Ascending aorta (tissue), 2 donors: Measurements from ENCODE around the gene IL4R. TPM values are rescaled to one million over a fixed set of nuclear protein-coding genes. Genes with fewer than 3 reads are reported as not detected.
A peak's percentile ranks its signal among the peaks of the same experiment; 100 is the strongest.
"Not testable (repeated sequence)": the region's sequence is repeated elsewhere in the genome, so short reads cannot be mapped to it uniquely, and the experiment has no call there.

Source experiments
- DNase-seq, 2 donors: peaks; one replicate each; pipeline ENCODE4 v3.0.0-alpha.2; 2019; ENCODE audit warnings: low spot score in 2 of 2
- H3K27ac ChIP-seq, 2 donors: fragments of 200-600 bp; sonication (generic); one replicate each; pipeline ENCODE4 v1.5.1; 2016 to 2017; ENCODE audit warnings: mild to moderate bottlenecking in 1 of 2
- H3K27me3 ChIP-seq: fragments of 200-600 bp; sonication (generic); one replicate; pipeline ENCODE4 v1.5.1; 2017
- H3K36me3 ChIP-seq, 2 donors: fragments of 200-600 bp; sonication (generic); one replicate each; pipeline ENCODE4 v1.5.1; 2016
- H3K4me1 ChIP-seq, 2 donors: fragments of 200-600 bp; sonication (generic); one replicate each; pipeline ENCODE4 v1.5.1; 2016 to 2017; ENCODE audit warnings: mild to moderate bottlenecking in 1 of 2
- H3K4me3 ChIP-seq, 2 donors: fragments of 200-600 bp; sonication (generic); one replicate each; pipeline ENCODE4 v1.5.1; 2016 to 2017; ENCODE audit warnings: mild to moderate bottlenecking in 1 of 2
- H3K9me3 ChIP-seq, 2 donors: fragments of 200-600 bp; sonication (generic); one replicate each; pipeline ENCODE4 v1.5.1; 2016
- CTCF ChIP-seq, 3 experiments: fragments of 200-600 bp in 2 of 3; fragments of 450-650 bp in 1 of 3; sonication (generic) in 2 of 3; IDR thresholded peaks; one replicate each; pipeline ENCODE4 v1.5.1; 2016 to 2019; ENCODE audit warnings: antibody characterized with exemption in 3 of 3, mild to moderate bottlenecking in 1 of 3, moderate library complexity in 1 of 3
- intact Hi-C: fragments of 100-400 bp; cut with DNase I; formaldehyde crosslinking; loops from one replicate; pipeline ENCODE4 v1.15.1; 2023
- total RNA-seq: library from RNA; depleted of rRNA; stranded (reverse); fragments of >200 nt; gene quantifications from one replicate; pipeline ENCODE4 v1.1.0, GENCODE V29; 2016

Gene IL4R
- total RNA-seq, 1 donor from 2014 or later: 88.7 TPM

- peaks cover 0 to 15% of the 10 kb centered on the region in 2 donors for H3K9me3 ChIP-seq
- H3K27me3 ChIP-seq: no peaks in the 10 kb centered on the region
- H3K27ac ChIP-seq: no peak overlapping the region
- H3K4me3 ChIP-seq: no peak overlapping the region
- peak in 1 of 2 donors; percentile 34 for DNase-seq
- intact Hi-C loops: no loop called here
- no peak for TF ChIP-seq CTCF (IDR thresholded peaks at IDR 0.05)
- H3K36me3 ChIP-seq: no peaks in the 10 kb centered on the region
- H3K4me1 ChIP-seq: no peaks in the 10 kb centered on the region
Observed at GRCh38 chr16:27389272-27389961, 75.6 kb downstream of the IL4R start.

- Histone ChIP-seq H3K27me3 (no peaks in the 10 kb centered on the region), H3K4me1 (no peaks in the 10 kb centered on the region), H3K4me3 (no peak overlapping the region), H3K27ac (no peak overlapping the region), H3K36me3 (no peaks in the 10 kb centered on the region), H3K9me3 (peaks cover 0 to 15% of the 10 kb centered on the region in 2 donors)
- no peak for TF ChIP-seq CTCF (IDR thresholded peaks at IDR 0.05)
- intact Hi-C loops: no loop called here
- DNase-seq: no peak
Observed at GRCh38 chr16:27390151-27390550, 76.4 kb downstream of the IL4R start.

DNA sequence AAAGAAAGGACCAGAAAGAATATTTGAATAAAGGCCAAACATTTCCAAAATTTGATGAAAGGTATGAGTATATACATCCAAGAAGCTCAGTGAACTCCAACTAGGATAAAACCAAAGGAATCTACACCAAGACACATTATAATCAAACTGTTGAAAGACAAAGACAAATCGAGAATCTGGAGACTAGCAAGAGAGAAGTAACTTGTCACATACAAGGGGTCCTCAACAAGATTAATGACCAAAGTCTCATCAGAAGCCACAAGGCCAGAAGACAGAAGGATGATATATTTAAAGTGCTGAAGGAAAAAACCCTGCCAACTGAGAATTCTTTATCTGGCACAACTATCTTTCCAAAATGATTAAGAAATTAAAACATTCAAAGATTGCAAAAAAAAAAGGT, 78.9 kb downstream of the IL4R start:
- no peak overlapping the region for H3K4me3 ChIP-seq
- intact Hi-C loops: no loop called here
- H3K4me1 ChIP-seq: no peaks in the 10 kb centered on the region
- DNase-seq: no peak
- H3K27me3 ChIP-seq: no peaks in the 10 kb centered on the region
- H3K36me3 ChIP-seq: no peaks in the 10 kb centered on the region
- H3K9me3 ChIP-seq: peaks cover 0 to 15% of the 10 kb centered on the region in 2 donors
- no peak overlapping the region for H3K27ac ChIP-seq
- no peak for TF ChIP-seq CTCF (IDR thresholded peaks at IDR 0.05)

GRCh38 chr16:27394516-27394915, 80.7 kb downstream of the IL4R start:
- H3K4me1 ChIP-seq: no peaks in the 10 kb centered on the region
- H3K9me3 ChIP-seq: peaks cover 0 to 15% of the 10 kb centered on the region in 2 donors
- H3K27me3 ChIP-seq: no peaks in the 10 kb centered on the region
- H3K36me3 ChIP-seq: no peaks in the 10 kb centered on the region
- TF ChIP-seq CTCF (IDR thresholded peaks at IDR 0.05): no peak
- H3K4me3 ChIP-seq: no peak overlapping the region
- intact Hi-C loops: no loop called here
- no peak for DNase-seq
- no peak overlapping the region for H3K27ac ChIP-seq

DNA sequence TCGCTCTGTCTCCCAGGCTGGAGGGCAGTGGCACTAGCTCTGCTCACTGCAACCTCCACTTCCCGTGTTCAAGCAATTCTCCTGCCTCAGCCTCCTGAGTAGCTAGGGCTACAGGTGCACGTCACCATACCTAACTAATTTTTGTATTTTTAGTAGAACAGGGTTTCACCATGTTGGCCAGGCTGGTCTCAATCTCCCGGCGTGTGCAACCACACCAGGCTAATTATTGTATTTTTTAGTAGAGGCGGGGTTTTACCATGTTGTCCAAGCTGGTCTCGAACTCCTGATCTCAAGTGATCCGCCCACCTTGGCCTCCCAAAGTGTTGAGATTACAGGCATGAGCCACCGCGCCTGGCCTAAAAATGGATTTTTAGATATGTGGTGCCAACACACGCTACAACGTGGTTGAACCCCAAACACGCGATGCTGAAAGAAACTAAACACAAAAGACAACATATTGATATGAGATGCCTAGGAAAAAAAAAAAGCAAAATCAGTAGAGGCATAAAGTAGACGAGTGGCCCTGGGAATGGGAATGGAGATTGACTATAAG, 84.6 kb downstream of the IL4R start:
- H3K27me3 ChIP-seq, H3K4me3 ChIP-seq, H3K4me1 ChIP-seq, H3K9me3 ChIP-seq, intact Hi-C loops, H3K27ac ChIP-seq, H3K36me3 ChIP-seq, DNase-seq: not testable (repeated sequence)

GRCh38 chr16:27398894-27399853, 85.4 kb downstream of the IL4R start:
- intact Hi-C loops: no loop called here
- H3K27me3 ChIP-seq: no peaks in the 10 kb centered on the region
- no peak overlapping the region for H3K27ac ChIP-seq
- H3K36me3 ChIP-seq: no peaks in the 10 kb centered on the region
- no peak overlapping the region for H3K4me3 ChIP-seq
- no peaks in the 10 kb centered on the region for H3K9me3 ChIP-seq
- H3K4me1 ChIP-seq: peaks cover 0 to 6% of the 10 kb centered on the region in 2 donors
- DNase-seq: no peak
- no peak for TF ChIP-seq CTCF (IDR thresholded peaks at IDR 0.05)
